ENCODE results near the gene OAS1. TPM values are rescaled to one million over a fixed set of nuclear protein-coding genes. Genes with fewer than 3 reads are reported as not detected.
A peak's percentile ranks its signal among the peaks of the same experiment; 100 is the strongest.
"Not testable (repeated sequence)": the region's sequence is repeated elsewhere in the genome, so short reads cannot be mapped to it uniquely, and the experiment has no call there.

Gene OAS1
- total RNA-seq, 1 experiment from 2014 or later = 8.4 TPM

DNA sequence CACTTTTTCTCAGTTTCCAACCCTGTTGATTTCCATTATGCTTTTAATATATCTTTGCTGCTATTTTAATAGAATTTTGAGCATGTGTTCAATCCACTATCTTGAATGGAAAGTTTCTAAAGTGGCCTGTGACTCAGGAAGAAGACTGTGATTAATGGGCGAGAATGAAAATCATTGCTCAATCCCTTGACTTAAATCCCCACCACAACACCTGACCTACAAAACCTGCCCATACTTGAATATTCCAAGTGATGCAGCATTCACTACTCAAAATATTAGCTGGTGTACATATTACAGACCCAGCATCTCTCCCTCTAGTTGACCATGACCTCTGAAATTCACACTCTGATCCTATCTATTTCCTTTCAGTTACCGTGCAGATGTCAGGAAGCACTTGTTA is 30.2 kb downstream of the OAS1 start:
- no peak for DNase-seq (ENCODE audit: low read depth)

- peak; percentile 71 for DNase-seq (ENCODE audit: low read depth)
Measured at GRCh38 chr12:112937741-112938719, 31.3 kb downstream of the OAS1 start, which contains the start of gene OAS3. TSS of gene OAS3 (plus strand) at chr12:112938474. CDS start at chr12:112938531, 57 bp downstream.

DNA sequence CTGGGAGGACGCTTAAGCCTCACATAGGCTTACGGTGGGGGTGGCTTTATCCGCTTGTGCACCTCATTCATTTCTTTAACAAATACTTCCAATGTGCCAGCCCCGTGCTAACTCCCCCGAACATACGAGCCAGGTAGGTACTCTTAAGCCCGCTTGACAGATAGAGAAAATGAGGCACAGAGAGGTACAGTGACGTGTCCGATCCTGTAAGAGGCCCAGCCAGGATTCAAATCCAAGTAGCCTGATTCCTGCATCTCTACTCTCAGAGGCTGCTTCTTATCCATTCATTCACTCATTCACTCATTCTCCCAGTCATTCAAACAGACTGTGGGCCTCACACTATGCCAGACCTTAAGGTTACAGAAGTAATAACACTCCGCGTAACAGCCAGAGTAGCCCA is 32.0 kb downstream of the OAS1 start:
- DNase-seq (ENCODE audit: low read depth) = no peak

DNA sequence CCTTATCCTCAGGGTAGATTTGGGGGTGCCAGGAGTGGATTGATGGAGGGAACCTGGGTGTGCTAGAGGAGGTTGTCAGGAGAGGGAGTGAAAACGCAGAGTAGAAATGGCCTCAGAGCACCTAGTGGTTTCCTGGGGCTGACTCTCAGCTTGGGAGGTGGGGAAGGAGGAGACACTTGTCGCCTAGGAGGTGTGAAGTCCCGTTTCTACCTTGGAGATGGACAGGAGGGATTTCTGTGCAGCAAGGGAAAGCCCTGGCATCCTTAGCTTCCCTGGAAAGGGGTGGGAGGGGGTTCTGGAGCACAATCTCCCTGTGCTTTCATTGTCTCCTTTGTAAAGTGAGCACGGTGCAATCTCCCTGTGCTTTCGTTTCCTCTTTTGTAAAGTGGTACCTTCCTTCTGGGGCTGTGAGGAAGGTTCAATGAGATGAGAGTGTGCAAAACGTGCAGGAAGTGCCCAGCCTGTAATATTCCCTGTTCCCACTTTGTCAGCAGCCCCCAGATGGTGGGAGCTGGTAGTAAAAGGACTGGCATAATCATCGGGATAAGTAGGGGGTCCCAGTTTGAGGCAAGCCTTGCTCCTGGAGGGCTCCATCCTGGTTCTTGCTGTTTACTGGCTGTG is 33.1 kb downstream of the OAS1 start:
- DNase-seq (ENCODE audit: low read depth) = no peak

DNA sequence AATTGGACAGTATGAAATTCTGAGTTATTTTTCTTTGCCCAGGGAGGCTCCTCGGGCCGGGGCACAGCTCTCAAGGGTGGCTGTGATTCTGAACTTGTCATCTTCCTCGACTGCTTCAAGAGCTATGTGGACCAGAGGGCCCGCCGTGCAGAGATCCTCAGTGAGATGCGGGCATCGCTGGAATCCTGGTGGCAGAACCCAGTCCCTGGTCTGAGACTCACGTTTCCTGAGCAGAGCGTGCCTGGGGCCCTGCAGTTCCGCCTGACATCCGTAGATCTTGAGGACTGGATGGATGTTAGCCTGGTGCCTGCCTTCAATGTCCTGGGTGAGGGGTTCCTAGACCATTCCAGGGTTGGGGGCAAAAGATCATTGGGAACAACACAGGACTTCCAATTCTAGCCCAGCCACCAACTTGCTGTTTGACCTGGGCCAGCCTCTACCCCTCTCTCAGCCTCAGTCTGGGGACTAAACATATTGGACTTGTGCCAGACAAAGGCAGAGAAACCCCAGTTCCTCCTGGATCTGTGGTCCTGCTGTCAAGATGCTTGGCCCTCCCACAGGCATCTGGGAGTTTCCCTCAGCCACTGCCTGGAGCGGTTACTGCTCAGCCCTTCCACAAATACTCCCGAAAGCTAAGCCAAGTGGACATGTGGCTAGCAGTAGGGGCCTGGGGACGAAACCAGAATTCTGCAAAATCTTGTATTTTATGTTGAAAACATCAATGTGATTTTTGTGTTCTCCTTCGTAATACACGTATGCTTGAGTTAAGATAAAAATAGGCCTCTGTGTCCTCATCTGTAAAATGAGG is 35.0 kb downstream of the OAS1 start:
- no peak for DNase-seq (ENCODE audit: low read depth)

GRCh38 chr12:112942572-112942971 is 35.8 kb downstream of the OAS1 start:
- DNase-seq (ENCODE audit: low read depth) = no peak

DNA sequence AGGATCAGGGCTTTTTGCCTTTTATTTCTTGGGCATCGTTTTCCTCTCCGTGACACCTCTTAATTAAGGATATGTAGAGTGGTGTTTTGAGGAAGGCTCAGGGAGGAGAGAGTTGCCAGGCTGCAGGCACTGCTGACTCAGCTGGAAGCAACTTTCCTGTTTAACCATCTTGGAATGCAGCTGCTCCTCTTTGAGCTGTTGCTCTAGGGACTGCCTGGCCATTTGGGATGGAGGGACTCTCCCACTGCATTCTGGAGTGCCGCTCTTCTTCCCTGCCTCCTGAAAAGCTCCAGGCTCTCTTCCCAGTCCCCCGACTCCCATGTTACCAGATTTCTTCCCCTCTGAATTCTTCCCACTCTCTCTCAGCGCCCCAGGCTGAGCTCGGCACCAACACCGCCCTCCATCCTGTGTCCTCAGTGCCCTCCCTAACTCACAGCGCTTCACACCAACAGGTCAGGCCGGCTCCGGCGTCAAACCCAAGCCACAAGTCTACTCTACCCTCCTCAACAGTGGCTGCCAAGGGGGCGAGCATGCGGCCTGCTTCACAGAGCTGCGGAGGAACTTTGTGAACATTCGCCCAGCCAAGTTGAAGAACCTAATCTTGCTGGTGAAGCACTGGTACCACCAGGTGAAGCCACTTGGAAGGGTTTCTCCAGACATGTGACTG is 37.4 kb downstream of the OAS1 start:
- no peak for DNase-seq (ENCODE audit: low read depth)

- no peak for DNase-seq (ENCODE audit: low read depth)
Measured at GRCh38 chr12:112945515-112945914, 38.8 kb downstream of the OAS1 start.

- DNase-seq (ENCODE audit: low read depth) = no peak
Measured at GRCh38 chr12:112946236-112947000, 39.7 kb downstream of the OAS1 start.

DNA sequence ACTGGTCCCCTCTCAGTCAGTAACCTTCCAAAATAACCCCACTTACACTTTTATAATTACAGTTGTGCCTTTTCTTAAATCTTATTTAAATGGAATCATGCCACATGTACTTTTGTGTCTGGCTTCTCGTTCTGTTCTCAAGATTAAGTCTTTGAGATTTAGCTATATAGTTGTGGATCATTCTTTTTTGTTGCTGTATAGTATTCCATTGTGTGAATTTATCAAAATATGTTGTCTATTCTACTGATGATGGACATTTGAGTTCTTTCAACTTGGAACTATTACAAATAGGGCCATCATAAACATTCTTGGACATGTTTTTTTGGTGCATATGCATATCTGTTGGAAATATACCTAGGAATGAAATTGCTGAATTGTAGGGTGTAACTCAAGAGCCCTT is 40.6 kb downstream of the OAS1 start:
- DNase-seq (ENCODE audit: low read depth) = no peak

GRCh38 chr12:112947761-112948160 is 41.0 kb downstream of the OAS1 start:
- DNase-seq (ENCODE audit: low read depth) = no peak

DNA sequence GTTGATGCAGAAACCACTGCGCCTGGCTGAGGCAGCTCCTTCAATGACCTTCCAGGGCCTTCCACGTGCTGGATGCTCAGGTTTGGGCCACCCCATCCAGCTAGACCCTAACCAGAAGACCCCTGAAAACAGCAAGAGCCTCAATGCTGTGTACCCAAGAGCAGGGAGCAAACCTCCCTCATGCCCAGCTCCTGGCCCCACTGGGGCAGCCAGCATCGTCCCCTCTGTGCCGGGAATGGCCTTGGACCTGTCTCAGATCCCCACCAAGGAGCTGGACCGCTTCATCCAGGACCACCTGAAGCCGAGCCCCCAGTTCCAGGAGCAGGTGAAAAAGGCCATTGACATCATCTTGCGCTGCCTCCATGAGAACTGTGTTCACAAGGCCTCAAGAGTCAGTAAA is 42.0 kb downstream of the OAS1 start:
- no peak for DNase-seq (ENCODE audit: low read depth)

GRCh38 chr12:112950701-112951100 is 43.9 kb downstream of the OAS1 start:
- DNase-seq (ENCODE audit: low read depth) = no peak

- DNase-seq (ENCODE audit: low read depth) = not testable (repeated sequence)
Measured at GRCh38 chr12:112957125-112957524, 50.4 kb downstream of the OAS1 start.

GRCh38 chr12:112961074-112961473 is 54.3 kb downstream of the OAS1 start:
- no peak for DNase-seq (ENCODE audit: low read depth)

GRCh38 chr12:112961536-112961935 is 54.8 kb downstream of the OAS1 start:
- DNase-seq (ENCODE audit: low read depth) = no peak

- DNase-seq (ENCODE audit: low read depth) = no peak
Measured at GRCh38 chr12:112962561-112962960, 55.8 kb downstream of the OAS1 start.

DNA sequence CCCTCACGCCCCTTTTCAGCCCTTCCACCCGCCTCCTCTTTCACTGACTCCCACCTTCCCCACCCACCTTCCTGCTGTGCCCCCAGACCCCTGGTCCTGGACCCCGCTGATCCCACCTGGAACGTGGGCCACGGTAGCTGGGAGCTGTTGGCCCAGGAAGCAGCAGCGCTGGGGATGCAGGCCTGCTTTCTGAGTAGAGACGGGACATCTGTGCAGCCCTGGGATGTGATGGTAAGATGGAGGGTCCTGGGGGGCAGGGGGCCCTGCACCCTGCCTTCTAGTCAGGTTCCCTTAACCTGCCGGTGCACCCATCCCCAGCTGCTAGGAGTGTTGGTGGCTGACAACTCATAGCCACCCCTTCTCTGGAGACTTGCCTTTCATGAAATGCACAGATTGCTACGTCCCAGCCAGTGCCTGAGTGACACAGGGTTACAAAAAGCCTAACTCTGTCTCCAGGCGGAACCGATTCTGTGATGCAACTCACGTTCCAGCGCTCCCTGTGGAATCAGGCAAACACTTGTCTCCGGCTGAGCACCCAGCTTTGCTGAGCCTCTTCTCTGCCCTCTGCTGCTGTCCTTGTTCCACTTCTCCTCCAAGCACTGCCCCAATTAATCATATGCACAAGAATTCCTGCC is 56.6 kb downstream of the OAS1 start:
- DNase-seq (ENCODE audit: low read depth) = no peak

- DNase-seq (ENCODE audit: low read depth) = no peak
Measured at GRCh38 chr12:112964067-112964670, 57.4 kb downstream of the OAS1 start.

DNA sequence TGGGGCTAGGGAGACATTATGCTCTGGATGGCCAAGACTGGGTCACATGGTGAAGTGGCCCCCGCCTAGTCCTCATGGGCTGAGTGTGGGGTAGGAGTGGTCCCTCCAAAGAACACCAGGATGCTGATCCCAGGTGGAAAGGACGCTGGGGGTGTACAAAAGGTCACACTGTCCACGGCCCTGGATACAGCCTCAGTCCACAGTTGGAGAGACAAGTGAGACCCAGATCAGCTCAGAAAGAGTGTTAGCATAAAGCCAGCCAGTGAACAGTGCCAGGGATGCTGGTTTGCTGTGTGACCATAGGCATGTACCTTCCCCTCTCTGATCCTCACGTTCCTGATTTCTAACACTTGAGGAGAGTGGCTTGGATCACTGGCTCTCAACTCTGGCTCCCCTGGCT is 58.2 kb downstream of the OAS1 start:
- DNase-seq (ENCODE audit: low read depth) = no peak

All from LHCN-M2 (cell line).